ENCODE results near the gene EVL. TPM values are rescaled to one million over a fixed set of nuclear protein-coding genes. Genes with fewer than 3 reads are reported as not detected.

Gene EVL
- total and polyA plus RNA-seq, 2 of the 8 experiments (the other 6 are each of a cell fraction or from before 2014, with no cell fraction given): 30.7 to 64.6 TPM

DNA sequence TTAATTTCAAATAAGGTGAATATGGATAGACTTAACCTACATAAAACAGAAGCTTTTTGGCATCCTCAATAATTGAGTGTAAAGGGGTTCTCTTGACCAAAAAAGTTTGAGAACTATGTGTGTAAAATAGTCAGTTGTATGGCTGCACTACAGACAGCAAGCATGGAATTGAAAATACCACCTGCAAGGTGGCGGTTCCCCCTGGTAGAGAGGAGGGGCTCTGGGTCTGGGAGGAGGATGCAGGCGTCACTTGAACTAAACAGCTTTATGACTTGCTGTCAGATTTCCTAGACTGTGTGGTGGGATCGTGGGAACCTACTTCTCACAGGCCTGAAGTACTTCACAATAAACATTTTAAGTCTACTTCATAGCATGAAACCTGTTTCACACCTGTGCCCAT lies 6.3 kb downstream of the EVL start:
- H3K79me2 ChIP-seq (ENCODE audit: control insufficient read depth in 1 of 2, insufficient read depth in 2 of 2, low read length in 2 of 2): 0 out of 4 replicates have a peak, but pooled peaks cover 0 to 6% of the 10 kb centered on the region in 2 experiments
- peaks cover 0 to 2% of the 10 kb centered on the region in 2 experiments for H4K20me1 ChIP-seq (replicated peaks in 1 of 2; ENCODE audit: control insufficient read depth in 1 of 2, insufficient read depth in 2 of 2, low read length in 2 of 2)
- 93% methylated on average over 3 of the region's 3 CpGs; no CpG with 5 or more reads in 1 of the 2 experiments for WGBS, 2 experiments (ENCODE audit: extremely low coverage in 1 of 2, insufficient coverage in 1 of 2, insufficient read length in 1 of 2, insufficient replicate concordance in 2 of 2, low coverage in 1 of 2, low lambda C conversion rate in 2 of 2, missing lambda C conversion rate in 1 of 2)
- no peak overlapping the region for H3K18ac ChIP-seq (ENCODE audit: extremely low read depth, low read length)
- no peak for FAIRE-seq
- peaks cover 6% of the 10 kb centered on the region; the same call in 1 of the 2 replicates for H3K79me1 ChIP-seq (ENCODE audit: low read depth, low read length)
- no peak overlapping the region for H3K4me3 ChIP-seq (ENCODE audit: extremely low read depth in 1 of 4, insufficient read depth in 2 of 4, low read depth in 3 of 4, low read length in 4 of 4)
- H3K9me3 ChIP-seq (ENCODE audit: insufficient read depth in 2 of 2, low read depth in 1 of 2, low read length in 1 of 2): no peaks in the 10 kb centered on the region
- H4K91ac ChIP-seq (replicated peaks; ENCODE audit: insufficient read length, low read length): no peak overlapping the region
- no peaks in the 10 kb centered on the region for H3K23me2 ChIP-seq (ENCODE audit: low read depth, low read length)
- no peak overlapping the region for H3K9ac ChIP-seq (replicated peaks in 1 of 4; ENCODE audit: extremely low read depth in 1 of 4, low read depth in 3 of 4, low read length in 3 of 4)
- H3K4me2 ChIP-seq (ENCODE audit: insufficient read depth in 1 of 2, low read depth in 2 of 2, low read length in 2 of 2): no peak overlapping the region
- no peak overlapping the region for H2BK20ac ChIP-seq (ENCODE audit: low read length)
- TF ChIP-seq KDM4A (IDR thresholded peaks at IDR 0.05; ENCODE audit: low read depth, low read length, severe bottlenecking) (no peak), KDM5A (IDR thresholded peaks at IDR 0.05; ENCODE audit: low read length) (no peak), CHD1 (IDR thresholded peaks at IDR 0.05; ENCODE audit: low read depth, low read length) (no peak), BRCA1 (IDR thresholded peaks at IDR 0.05; ENCODE audit: low read depth, low read length) (no peak), BACH1 (IDR thresholded peaks at IDR 0.05; ENCODE audit: low read length) (no peak), TEAD4 (IDR thresholded peaks at IDR 0.05; ENCODE audit: low read depth, low read length) (no peak), JUN (IDR thresholded peaks at IDR 0.05; ENCODE audit: low read depth, low read length) (no peak), SP2 (IDR thresholded peaks at IDR 0.05; ENCODE audit: low read length) (no peak), JUND (IDR thresholded peaks at IDR 0.05; ENCODE audit: low read length) (no peak)
- TF ChIP-seq, protein P1, sequence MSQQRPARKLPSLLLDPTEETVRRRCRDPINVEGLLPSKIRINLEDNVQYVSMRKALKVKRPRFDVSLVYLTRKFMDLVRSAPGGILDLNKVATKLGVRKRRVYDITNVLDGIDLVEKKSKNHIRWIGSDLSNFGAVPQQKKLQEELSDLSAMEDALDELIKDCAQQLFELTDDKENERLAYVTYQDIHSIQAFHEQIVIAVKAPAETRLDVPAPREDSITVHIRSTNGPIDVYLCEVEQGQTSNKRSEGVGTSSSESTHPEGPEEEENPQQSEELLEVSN (IDR thresholded peaks at IDR 0.05): no peak
- H3K27ac ChIP-seq (ENCODE audit: low read depth, low read length): no peak overlapping the region
- no peak for DNase-seq (ENCODE audit: low read depth in 1 of 2, low spot score in 2 of 2)
- CTCF ChIA-PET (ENCODE audit: partially characterized antibody): interaction anchor here (0.6 to 24.3 kb wide), 14 partner anchors 10 to 125 kb away, joined by 3 to 240 read pairs (median 4); no protein-coding TSS in a partner anchor
- H2BK12ac ChIP-seq (ENCODE audit: low read depth, low read length): no peak overlapping the region
- no peaks in the 10 kb centered on the region for H3K36me3 ChIP-seq (ENCODE audit: control insufficient read depth in 2 of 4, insufficient read depth in 4 of 4, low read length in 3 of 4)
- 0 out of 7 replicates have a peak, but pooled peaks cover 0 to 2% (median 0%) of the 10 kb centered on the region in 4 experiments for H3K27me3 ChIP-seq (replicated peaks in 1 of 4; ENCODE audit: control insufficient read depth in 3 of 4, extremely low read depth in 1 of 4, insufficient read depth in 3 of 4, low read length in 3 of 4)
- no peak overlapping the region for H3K23ac ChIP-seq (ENCODE audit: insufficient read length)
- H2BK15ac ChIP-seq (ENCODE audit: low read length): no peak overlapping the region
- H4K8ac ChIP-seq (ENCODE audit: extremely low read depth, insufficient read depth, low read length): no peak overlapping the region
- H2AFZ ChIP-seq (ENCODE audit: low read length): no peak overlapping the region
- no peak overlapping the region for H4K5ac ChIP-seq (ENCODE audit: insufficient read length, low read depth, low read length)
- no peak overlapping the region for H2AK5ac ChIP-seq (ENCODE audit: low read depth, low read length)
- H2BK120ac ChIP-seq (replicated peaks; ENCODE audit: low read depth, low read length): no peak overlapping the region
- no peak overlapping the region for H3K56ac ChIP-seq (replicated peaks; ENCODE audit: insufficient read length, low read depth, low read length)
- no peak overlapping the region for H3K4ac ChIP-seq (replicated peaks; ENCODE audit: insufficient read length, low read depth, low read length)
- H2BK5ac ChIP-seq (ENCODE audit: low read depth, low read length): no peak overlapping the region
- H3K14ac ChIP-seq (ENCODE audit: insufficient read length): no peak overlapping the region
- peaks cover 0 to 5% (median 0%) of the 10 kb centered on the region in 4 experiments; a peak in 3 of 7 replicates for H3K4me1 ChIP-seq (replicated peaks in 1 of 4; ENCODE audit: control insufficient read depth in 3 of 4, insufficient read depth in 4 of 4, low read length in 3 of 4)
- POLR2A ChIA-PET (ENCODE audit: partially characterized antibody): no interaction called here

Measured in H1 (cell line).